Tongue (tissue), 2 donors: ENCODE results near the gene RMND1. TPM values are rescaled to one million over a fixed set of nuclear protein-coding genes. Genes with fewer than 3 reads are reported as not detected.
A peak's percentile ranks its signal among the peaks of the same experiment; 100 is the strongest.
"Not testable (repeated sequence)": the region's sequence is repeated elsewhere in the genome, so short reads cannot be mapped to it uniquely, and the experiment has no call there.

Experiments
- DNase-seq: peaks from one replicate; pipeline ENCODE4 v3.0.0-alpha.2; 2015
- total RNA-seq: library from RNA; depleted of rRNA; stranded (reverse); fragments of >200 nt; gene quantifications from one replicate; pipeline ENCODE4 v1.2.3, GENCODE V29; 2014

The RMND1 gene
- total RNA-seq, result 39.0 TPM

- peak; percentile 100 for DNase-seq
Measured at GRCh38 chr6:151451950-151452749, at the start of gene RMND1. RMND1 (minus strand) TSS chr6:151452126; CDS start chr6:151445811, 6,315 bp downstream.

- DNase-seq, result no peak
Measured at GRCh38 chr6:151499551-151499950, 47.6 kb upstream of the RMND1 start.

GRCh38 chr6:151498327-151498726 is 46.4 kb upstream of the RMND1 start:
- DNase-seq, result no peak

GRCh38 chr6:151497905-151498304 is 46.0 kb upstream of the RMND1 start:
- DNase-seq, result no peak

- DNase-seq, result no peak
Measured at GRCh38 chr6:151495380-151495779, 43.5 kb upstream of the RMND1 start.

- no peak for DNase-seq
Measured at GRCh38 chr6:151494936-151495320, 43.0 kb upstream of the RMND1 start.

GRCh38 chr6:151494235-151494935 is 42.5 kb upstream of the RMND1 start:
- DNase-seq, result peak; percentile 61

GRCh38 chr6:151493804-151494234 is 41.9 kb upstream of the RMND1 start, which contains the start of gene CCDC170:
CCDC170 (plus strand) TSS chr6:151494017; CDS start chr6:151494129, 112 bp downstream.
- DNase-seq, result peak; percentile 48

GRCh38 chr6:151493161-151493803 is 41.4 kb upstream of the RMND1 start:
- DNase-seq, result no peak

- no peak for DNase-seq
Measured at GRCh38 chr6:151490996-151491395, 39.1 kb upstream of the RMND1 start.

GRCh38 chr6:151488226-151488625 is 36.3 kb upstream of the RMND1 start:
- no peak for DNase-seq

- no peak for DNase-seq
Measured at GRCh38 chr6:151483994-151484393, 32.1 kb upstream of the RMND1 start.

GRCh38 chr6:151482290-151482689 is 30.4 kb upstream of the RMND1 start:
- DNase-seq, result peak; percentile 53

- no peak for DNase-seq
Measured at GRCh38 chr6:151481786-151482185, 29.9 kb upstream of the RMND1 start.

- DNase-seq, result no peak
Measured at GRCh38 chr6:151478670-151479069, 26.7 kb upstream of the RMND1 start.

GRCh38 chr6:151477726-151478125 is 25.8 kb upstream of the RMND1 start:
- no peak for DNase-seq

- DNase-seq, result peak; percentile 69
Measured at GRCh38 chr6:151475653-151476523, 24.0 kb upstream of the RMND1 start.

GRCh38 chr6:151464702-151465101 is 12.8 kb upstream of the RMND1 start:
- DNase-seq, result no peak

GRCh38 chr6:151461673-151462072 is 9.7 kb upstream of the RMND1 start:
- no peak for DNase-seq

- DNase-seq, result not testable (repeated sequence)
Measured at GRCh38 chr6:151455751-151456398, 3.9 kb upstream of the RMND1 start.

GRCh38 chr6:151452750-151453427 is 963 bp upstream of the RMND1 start:
- DNase-seq, result peak; percentile 45
